ENCODE data around the gene MEX3C.

The MEX3C gene

DNA sequence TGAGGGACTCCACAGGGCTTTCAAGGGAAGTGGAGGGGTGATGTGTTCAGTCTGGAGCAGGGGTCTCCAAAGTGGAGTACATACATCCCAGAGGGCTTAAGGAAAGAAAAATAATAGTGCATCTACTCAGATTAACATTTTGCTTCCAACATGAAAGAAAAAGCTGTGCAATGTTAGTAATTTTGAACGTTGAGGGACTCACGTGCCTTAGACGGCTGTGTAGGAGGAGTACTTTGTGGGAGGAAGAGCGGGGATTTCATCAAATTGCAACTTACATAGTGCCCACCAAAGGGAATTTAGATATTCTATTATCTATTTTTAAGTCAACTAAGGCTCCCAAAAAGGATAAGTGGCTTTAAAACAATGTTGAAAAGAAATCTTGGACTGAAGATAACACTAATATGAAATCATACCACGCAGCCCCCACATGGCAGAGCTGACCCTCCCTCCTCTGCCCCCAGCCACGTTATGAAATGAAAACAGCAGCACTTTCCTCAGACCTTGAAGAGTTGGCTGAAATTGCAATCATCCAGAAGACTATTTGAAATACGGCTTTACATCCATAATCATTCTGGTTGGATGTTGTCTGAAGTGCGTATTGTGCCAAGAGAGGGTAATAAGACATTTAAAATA lies 42.9 kb downstream of the MEX3C start:
- no peak for DNase-seq (ENCODE audit: low spot score)

DNA sequence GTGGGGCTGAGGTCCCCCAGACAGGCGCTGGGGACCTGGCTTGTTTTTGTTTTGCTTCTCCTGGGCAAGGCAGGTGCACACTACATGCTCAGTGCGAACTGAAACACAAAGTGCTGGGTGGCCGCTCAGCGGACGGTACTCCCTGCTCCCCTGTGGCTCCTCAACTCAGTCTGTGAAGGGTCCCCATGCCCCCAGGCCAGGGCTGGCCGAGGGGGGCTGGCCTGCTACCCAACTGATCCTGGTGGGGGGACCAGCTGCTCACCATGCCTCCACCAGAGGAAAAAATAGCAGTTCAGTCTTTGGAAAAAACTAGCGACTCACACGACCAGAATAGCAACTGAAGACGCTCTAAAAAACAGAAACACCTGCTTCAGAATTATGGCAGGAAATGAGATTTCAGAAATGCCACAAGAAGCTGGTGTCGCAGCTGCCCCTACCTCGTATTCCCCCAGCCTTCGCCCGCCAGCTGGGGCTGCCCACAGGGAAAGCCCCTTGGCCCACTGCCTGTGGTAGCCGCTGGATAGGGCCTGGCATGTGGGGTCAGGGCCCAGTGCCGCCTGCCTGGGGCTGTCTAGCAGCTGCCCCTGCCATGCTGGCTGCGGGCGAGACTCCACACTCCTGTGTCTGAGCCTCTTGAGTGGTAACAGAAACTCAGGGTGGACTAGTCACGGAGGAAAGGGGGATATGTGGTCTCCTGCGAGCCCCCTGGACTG lies 43.7 kb downstream of the MEX3C start:
- DNase-seq (ENCODE audit: low spot score) = no peak

DNA sequence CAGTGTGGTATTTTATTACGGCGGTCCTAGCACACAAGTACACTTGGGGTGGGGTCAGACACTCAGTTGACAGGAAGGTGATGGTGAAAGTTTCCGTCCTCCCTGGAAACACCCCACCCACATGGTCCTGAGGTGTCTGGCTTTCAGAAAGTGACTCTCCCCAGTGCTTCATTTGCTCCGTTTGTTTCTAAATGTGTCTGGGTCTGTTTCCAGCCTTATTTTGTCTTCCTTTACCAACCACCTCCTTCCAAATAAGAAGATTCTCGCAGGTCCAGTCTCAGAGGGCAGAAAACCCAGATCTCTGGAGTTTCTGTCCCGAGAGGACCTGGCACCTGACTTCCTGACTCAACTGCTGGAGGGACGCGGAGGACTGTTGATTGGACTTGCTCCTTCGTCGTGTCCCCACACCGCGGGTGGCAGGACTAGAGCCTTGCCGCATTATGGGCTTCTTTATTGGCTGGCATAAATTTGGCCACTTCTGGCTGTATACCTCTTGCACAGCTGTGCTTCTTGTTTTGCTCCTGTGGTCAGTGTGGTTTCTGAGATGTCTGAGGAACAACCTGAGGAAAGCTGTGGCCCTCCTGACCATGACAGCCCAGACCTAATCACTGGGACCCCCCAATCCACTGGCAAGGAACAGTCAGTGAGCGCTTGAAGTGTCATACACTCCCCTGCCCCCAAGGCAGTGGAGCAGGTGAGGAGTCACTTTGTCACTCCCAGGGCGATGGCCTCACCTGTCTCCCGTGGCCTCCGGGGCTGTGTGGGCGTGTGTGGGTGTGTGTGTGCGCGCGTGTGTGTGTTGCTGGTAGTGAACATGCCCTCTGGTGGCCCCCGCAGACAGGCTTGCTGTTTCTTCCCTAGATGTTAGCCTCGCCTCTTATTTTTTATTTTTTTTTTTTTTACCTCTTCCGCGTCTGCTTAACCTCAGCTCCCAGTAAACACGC lies 45.6 kb downstream of the MEX3C start:
- DNase-seq (ENCODE audit: low spot score) = peak; percentile 65

DNA sequence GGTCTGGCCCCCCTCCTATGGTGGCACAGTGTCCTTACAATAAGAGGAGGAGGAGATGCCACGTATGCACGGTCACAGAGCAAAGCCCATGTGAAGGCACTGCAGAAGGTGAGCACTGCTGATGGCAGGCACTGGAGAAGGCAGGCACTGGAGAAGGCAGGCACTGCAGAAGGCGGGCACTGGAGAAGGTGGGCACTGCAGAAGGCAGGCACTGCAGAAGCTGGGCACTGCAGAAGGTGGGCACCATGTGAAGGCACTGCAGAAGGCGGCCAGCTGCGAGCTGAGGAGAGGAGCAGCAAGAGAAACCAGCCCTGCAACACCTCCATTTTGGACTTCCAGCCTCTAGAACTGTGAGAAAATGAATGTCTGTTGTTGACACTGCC lies 46.3 kb downstream of the MEX3C start:
- no peak for DNase-seq (ENCODE audit: low spot score)

DNA sequence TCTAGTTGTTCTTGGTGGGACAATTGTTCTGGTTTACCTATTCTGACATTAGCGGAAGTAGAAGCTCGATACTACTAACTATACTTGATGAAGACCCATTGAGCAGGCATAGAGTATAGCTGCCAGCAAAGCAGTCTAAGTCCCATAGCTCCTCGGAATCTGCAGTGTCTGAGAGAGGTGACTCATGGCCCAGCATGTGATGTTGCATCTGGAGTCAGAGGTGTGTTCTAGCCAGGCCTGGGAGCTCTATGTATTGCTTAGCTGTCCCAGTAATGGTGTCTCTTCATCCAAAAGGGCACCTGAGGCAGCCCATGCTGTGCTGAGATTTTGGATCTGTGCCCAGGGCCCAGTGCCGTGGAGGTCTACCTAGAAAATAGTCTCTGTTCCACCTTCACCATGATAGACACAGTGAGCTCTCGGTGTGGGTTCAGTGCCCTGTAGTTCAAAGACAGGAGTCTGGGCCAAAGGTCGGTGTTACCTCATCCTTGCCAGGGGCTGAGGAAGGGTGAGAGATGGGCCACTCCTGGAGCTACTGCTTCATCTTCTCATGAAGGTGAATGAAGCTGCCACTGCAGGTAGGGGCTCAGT lies 47.3 kb downstream of the MEX3C start:
- peak; percentile 8 for DNase-seq (ENCODE audit: low spot score)

DNA sequence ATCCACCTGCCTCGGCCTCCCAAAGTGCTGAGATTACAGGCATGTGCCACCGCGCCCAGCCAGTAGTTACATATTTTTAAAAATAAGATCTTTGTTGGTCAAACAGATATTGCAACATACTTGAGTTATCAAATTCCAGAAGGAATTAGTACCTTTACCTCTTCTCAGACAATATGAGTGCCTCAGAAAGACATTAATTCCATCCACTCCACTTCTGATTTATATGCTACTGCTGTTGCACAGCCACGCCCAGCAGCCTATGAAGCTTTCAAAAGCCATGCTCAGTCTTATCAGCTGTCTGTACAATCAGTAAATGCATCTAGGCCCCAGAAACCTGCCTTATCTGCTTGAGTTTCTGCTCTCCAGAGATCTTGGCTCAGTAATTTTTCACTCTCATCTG lies 47.8 kb downstream of the MEX3C start:
- DNase-seq (ENCODE audit: low spot score) = peak; percentile 45

DNA sequence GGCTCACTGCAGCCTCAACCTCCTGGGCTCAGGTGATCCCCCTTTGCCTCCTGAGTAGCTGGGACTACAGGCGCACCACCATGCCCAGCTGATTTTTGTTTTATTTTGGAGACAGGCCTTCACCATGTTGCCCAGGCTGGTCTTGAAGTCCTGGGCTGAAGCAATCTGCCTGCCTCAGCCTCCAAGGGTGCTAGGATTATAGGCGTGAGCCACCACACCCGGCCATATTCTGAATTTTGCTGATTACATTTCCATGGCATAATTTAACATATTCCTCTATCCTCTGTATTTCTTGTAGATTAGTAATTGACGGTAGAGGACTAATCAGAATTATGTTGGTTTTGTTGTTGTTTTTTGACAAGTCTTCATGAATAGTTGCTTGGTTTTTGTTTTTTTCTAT lies 50.6 kb downstream of the MEX3C start:
- DNase-seq (ENCODE audit: low spot score) = no peak

DNA sequence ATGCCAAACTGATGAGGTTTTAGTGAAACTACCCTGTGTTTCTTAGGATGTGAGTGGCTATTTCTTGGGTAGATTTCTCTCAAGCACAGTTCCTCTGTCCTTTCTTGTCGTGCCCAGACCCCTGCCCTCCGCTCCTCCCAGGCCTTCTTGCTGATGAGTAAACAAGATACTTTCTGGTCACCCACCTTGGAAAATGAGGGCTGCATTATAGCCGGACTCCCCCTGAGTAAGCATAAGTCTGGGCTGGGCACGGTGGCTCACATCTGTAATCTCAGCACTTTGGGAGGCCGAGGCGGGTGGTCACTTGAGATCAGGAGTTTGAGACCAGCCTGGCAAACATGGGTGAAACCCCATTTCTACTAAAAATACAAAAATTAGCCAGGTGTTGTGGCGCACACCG lies 58.5 kb downstream of the MEX3C start:
- DNase-seq (ENCODE audit: low spot score) = no peak

DNA sequence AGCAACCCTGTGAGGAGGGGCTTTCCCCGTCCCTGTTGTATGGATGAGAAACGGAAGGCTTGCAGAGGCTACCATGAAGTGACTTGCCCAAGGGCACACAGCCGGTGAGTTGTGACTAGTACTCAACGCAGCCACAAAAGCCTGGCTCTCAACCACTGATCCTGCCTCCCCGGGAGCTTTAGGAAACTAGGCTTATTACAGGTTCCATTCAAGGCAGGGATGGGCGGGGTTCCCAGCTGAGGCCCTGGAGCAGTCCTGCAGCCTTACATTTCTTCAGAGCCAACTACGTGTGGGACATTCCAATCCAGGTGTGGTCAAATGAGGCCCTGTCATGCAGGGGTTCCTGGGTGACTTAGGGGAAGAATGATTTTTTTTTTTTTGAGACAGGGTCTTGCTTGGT lies 59.6 kb downstream of the MEX3C start:
- DNase-seq (ENCODE audit: low spot score) = no peak

DNA sequence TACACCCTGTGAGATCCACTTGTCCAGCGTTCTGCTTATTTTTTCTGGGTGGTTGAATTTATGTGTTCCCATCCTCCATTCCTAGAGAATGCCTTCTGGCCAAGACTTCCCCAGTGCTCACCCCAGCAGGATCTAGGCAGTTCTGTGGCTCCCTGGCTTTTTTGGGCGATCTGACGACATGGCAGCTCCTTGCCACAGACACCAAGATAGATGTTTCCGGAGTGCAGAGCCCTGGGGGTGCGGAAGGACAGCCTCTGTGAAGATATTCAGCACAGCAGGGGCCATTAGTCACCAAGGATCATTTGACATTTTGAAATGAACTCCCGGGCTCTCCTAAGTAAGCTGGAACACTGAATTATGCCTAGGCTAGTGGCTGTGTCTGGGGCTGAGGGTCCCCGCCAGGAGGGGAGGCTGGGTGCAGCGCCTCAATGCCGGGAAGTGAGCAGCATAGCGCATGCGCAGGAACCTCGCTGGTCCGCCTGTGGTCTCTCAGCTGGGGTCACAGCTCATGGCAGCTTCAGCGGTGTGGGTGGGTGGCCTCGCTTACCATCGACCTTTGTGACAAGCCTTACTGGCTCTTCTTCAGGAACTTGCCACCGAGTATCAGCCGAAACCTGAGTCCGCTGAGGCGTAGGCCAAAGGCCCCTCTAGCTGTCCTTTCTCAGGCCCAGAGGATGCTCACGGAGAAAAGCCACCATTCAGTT lies 60.3 kb downstream of the MEX3C start:
- DNase-seq (ENCODE audit: low spot score) = no peak

DNA sequence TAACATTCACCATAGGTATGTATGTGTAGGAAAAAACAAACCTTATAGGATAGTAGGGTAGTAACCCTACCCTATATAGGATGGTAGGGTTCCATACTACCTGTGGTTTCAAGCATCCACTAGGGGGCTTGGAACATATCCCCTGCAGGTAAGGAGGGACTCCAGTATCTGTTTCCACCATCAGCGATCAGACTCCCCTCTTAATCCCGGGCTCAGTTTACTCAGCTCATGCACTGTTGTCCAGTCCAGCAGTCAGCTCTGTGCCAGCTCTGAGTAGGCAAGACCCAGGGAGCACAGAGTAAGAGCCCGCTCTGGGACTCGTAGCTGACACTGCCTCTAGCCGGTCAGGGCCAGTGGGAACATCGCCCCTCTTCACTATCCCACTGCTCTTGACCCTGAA lies 61.7 kb downstream of the MEX3C start:
- DNase-seq (ENCODE audit: low spot score) = no peak

DNA sequence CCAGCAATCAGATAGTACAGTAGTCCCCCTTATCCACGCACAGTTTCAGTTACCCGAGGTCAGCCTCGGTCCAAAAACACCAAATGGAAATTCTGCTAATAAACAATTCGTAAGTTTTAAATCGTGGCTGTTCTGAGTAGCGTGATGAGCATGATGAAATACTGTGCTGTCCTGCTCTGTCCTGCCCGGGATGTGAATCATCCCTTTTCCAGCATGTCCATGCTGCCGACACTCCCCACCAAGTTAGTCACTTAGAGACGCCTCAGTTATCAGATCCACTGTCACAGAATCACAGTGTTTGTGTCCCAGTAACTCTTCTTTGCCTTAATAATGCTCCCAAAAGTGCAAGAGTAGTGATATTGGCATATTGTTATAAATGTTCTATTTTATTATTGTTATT lies 62.1 kb downstream of the MEX3C start:
- DNase-seq (ENCODE audit: low spot score) = no peak

DNA sequence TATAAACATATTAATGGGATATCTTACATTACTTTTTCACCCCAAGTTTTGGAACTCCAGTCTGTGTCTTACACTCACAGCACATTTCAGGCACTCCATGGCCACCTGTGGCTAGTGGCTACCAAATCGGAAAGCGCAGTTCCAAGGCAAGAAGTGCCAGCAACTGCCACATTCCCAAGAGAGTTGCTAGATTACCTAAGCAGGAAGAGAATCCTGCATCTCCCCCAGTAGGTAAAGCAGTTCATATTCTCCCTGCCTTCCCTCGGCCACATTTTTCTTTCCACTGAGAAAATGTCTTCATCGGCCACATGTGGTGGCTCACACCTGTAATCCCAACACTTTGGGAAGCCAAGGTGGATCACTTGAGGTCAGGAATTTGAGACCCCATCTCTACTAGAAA lies 62.8 kb downstream of the MEX3C start:
- DNase-seq (ENCODE audit: low spot score) = no peak

DNA sequence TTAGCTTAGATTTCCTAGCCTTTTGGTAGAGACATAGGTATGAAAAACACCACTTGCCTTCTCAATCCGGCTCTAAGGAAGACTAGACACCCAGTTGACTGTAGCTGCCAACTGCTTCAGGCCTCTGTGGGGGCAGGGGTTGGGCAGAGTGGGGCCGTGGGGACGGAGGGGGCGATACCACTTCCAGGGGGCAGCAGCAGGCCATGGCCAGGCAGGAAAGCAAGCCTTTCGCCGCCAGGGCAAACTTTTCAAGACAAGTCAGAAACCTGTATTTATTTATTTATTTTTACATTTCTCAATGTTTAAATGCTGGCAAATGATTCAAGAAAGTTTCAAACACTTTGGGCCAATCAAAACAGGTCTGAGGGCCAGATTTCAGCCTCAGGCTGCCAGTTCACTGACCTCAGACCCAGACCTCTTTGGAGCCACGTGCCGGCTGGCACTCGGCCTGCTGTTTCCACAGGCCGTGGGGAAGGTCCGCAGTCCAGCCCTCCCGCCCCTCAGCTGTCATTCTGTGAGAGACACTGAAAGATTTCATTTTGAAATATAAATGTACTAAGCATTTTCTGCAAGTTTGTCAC lies 63.8 kb downstream of the MEX3C start:
- DNase-seq (ENCODE audit: low spot score) = no peak

DNA sequence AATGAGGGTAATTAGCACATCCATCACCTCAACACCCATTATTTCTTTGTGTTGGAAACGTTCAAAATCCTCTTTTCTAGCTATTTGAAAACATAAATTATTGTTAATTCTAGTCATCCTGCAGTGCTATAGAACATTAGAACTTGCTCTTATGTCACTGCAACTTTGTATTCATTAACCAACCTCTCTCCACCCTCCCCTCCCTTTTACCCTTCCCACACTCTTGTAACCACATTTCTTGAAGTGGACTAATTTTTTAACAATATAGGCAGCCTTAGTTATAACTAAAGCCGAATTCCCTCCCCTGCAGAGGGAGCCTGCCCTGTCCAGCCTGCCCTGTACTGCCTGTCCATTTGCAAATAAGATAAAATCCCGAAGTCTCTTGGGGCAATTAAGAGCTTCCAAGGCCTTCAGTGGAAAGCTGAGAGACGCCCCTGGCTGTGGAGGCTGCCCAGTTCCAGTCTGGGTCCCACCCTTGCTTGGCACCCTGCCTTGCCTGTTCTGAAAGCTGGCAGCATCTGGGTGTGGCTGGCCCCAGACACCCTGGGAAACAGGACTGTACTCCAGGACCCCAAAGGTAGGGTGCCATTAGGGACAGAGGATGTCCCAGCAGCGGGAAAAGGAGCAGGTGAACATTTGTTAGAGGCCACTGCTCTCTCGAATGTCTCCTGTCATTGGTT lies 65.1 kb downstream of the MEX3C start:
- DNase-seq (ENCODE audit: low spot score) = no peak

DNA sequence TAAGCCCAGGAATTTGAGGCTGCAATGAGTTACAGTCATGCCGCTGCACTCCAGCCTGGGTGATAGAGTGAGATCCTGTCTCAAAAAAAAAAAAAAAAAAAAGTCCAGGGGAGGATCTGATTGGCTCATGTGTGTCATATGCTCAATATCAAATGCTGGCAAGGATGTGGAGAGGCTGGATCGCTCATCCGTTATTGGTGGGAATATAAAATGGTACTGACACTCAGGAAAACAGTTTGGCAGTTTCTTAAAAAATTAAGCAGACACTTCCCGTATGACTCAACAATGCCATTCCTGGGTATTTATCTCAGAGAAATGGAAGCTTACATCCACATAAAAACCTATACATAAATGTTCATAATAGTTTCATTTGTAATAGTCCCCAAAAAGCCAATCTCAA lies 68.9 kb downstream of the MEX3C start:
- DNase-seq (ENCODE audit: low spot score) = no peak

DNA sequence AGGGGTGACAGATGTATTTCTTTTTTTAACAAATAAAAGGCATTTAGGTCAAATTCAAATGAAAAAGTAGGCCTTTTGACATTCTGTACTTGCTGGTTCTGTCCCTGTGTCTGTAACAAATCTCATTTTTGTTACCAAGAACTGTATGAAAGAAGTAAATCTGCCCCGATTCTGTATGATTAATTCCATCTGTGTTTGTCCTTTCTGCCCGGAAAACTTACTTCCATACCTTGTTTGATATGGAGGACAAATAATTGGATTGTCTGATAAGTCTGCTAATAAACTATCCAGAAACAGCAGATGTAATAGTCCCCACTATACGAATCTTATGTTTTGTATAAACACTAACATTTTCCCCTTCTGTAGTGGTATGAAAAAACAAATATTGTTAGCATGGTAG lies 69.8 kb downstream of the MEX3C start:
- no peak for DNase-seq (ENCODE audit: low spot score)

DNA sequence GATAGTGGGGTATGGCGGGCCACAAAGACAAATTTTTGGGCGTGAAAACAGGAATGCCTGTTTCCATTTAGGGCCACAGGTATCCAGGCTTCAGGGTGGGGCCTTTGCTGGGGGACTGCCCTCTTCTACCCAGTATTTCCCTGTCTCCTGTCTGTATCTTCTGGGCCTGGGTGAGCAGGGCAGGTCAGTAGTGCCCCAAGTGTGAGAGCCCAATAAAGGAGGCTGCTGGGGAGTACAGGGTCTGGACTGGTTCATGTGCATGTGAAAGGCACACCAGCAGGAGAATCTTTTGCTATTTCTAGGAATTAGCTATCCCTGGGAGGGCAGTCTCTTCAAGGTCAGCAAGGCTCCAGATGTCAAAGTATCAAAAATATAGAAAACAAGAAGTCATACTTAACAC lies 71.5 kb downstream of the MEX3C start:
- no peak for DNase-seq (ENCODE audit: low spot score)

All from SK-N-DZ (cell line).